Measurements from ENCODE around the gene SPRYD3. TPM values are rescaled to one million over a fixed set of nuclear protein-coding genes. Genes with fewer than 3 reads are reported as not detected.

The SPRYD3 gene
- total and polyA plus RNA-seq, 12 donors, result 20.5 to 63.9 (median 47.4) TPM

DNA sequence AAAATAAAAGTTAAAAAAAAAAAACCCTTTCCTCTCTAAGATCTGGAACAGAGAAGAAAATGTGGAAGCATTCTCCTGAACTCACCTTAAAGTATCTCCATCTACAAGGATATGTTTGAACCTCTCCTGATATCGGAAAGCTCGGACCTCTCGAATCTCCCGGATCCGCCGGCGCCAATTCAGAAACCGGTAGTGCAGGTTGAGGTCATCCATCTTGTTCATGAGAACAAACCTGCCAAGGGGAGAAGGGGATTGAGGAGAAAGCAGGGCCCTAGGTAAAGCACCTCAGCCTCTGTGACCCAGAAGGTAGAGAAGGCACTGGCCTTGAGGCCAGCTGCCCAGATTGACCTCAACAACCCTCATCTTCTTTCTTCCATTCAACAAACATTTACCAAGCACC lies 2.2 kb downstream of the SPRYD3 start:
- Histone ChIP-seq H3K27me3 (no peaks in the 10 kb centered on the region), H3K9me3 (no peaks in the 10 kb centered on the region), H3K4me1 (peaks cover 21 to 63% (median 48%) of the 10 kb centered on the region in 9 donors), H3K27ac (peak overlapping the region in 1 of 10 donors; percentile 48), H3K4me3 (no peak overlapping the region), H3K36me3 (peaks cover 0 to 51% (median 23%) of the 10 kb centered on the region in 9 donors)
- ATAC-seq (no peak), DNase-seq (no peak)
- WGBS, 2 donors, result 95 to 98% methylated on average over 8 of the region's 8 CpGs
- intact Hi-C loops (cut with DNase I), result loop anchor here in 1 of 10 donors (10.0 kb wide), 1 partner anchor 218 kb away; the partner anchor contains the start of genes MYG1 and PFDN5
- TF ChIP-seq, protein P1, sequence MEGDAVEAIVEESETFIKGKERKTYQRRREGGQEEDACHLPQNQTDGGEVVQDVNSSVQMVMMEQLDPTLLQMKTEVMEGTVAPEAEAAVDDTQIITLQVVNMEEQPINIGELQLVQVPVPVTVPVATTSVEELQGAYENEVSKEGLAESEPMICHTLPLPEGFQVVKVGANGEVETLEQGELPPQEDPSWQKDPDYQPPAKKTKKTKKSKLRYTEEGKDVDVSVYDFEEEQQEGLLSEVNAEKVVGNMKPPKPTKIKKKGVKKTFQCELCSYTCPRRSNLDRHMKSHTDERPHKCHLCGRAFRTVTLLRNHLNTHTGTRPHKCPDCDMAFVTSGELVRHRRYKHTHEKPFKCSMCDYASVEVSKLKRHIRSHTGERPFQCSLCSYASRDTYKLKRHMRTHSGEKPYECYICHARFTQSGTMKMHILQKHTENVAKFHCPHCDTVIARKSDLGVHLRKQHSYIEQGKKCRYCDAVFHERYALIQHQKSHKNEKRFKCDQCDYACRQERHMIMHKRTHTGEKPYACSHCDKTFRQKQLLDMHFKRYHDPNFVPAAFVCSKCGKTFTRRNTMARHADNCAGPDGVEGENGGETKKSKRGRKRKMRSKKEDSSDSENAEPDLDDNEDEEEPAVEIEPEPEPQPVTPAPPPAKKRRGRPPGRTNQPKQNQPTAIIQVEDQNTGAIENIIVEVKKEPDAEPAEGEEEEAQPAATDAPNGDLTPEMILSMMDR (IDR thresholded peaks at IDR 0.05), result no peak

DNA sequence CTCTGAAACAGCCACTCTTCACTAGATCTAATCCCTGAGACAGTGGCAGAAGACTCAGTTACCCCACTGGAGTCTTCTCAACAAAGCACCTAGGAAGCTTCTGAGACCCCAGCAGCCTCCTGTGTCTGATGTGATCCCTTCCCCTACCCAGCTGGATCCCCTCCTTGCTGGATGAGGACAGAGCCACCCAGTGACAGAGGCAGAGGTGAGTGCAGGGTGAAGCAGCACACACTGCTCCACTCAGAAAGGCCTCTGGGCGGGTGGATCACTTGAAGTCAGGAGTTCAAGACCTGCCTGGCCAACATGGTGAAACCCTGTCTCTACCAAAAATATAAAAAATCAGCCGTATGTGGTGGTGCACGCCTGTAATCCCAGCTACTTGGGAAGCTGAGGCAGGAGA lies 2.7 kb downstream of the SPRYD3 start:
- WGBS, 2 donors, result 94 to 97% methylated on average over 3 of the region's 3 CpGs
- no peaks in the 10 kb centered on the region for H3K27me3 ChIP-seq
- H3K36me3 ChIP-seq, result peaks cover 0 to 51% (median 23%) of the 10 kb centered on the region in 9 donors
- DNase-seq, result no peak
- TF ChIP-seq, protein P1 (IDR thresholded peaks at IDR 0.05), result no peak
- peaks cover 27 to 69% (median 54%) of the 10 kb centered on the region in 9 donors for H3K4me1 ChIP-seq
- H3K4me3 ChIP-seq, result no peak overlapping the region
- intact Hi-C loops (cut with DNase I), result loop anchor here in 1 of 10 donors (10.0 kb wide), 1 partner anchor 218 kb away; the partner anchor contains the start of genes MYG1 and PFDN5
- H3K9me3 ChIP-seq, result no peaks in the 10 kb centered on the region
- no peak for ATAC-seq
- peak overlapping the region in 2 of 10 donors; percentile 0 to 36 for H3K27ac ChIP-seq

DNA sequence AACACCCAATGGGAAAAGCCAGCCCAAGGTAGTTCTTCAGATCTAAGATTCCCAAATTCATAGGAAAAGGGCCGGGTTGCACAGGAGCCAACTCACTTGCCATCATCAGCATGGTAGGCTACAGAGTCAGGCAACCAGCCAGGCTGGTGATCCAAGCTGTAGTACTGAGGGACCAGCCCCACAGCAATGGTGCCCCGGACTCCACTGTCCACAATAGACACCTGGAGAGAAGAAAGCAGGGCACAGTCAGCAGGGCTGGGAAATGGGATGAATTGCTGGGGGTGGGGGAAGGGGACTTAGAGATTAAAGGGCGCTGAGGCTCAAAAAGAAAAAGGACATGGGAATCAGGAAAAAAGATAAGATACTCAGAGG lies 4.2 kb downstream of the SPRYD3 start:
- intact Hi-C loops (cut with DNase I), result loop anchor here in 1 of 10 donors (10.0 kb wide), 1 partner anchor 220 kb away; the partner anchor contains the start of genes MYG1 and PFDN5
- no peaks in the 10 kb centered on the region for H3K27me3 ChIP-seq
- no peak for ATAC-seq

DNA sequence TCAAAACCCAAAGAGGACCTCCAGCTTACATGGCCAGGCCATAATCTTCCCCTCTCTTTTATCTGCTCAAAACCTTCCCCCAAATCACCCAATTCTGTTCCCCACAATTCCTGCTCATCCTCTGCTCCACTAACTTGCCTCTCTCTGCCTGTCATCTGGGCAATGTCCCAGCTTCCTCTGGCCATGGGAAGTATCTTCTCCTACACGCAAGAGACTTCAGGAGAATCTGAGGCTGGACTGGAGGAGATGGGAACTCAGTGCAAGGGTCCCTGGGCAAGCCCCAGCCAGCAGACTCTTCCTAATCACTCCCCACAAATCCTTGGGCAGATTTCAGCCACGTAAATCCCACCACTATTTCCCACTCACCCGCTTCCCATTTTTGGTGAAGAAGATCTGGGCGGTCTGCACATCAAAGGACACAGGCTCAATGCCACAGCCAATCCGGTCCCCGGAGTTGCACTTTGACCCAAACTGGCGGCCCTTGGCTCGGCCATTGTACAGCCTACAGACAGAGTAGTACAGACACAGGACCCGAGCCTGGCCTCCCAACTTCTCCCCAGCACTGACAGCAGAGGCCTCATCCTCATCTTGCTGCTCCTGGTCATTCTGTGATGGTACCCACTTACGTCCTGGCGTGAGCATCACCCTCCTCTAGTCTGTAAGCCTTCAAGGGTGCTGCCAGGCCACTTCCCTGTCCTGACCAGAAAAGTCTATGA lies 4.7 kb downstream of the SPRYD3 start:
- intact Hi-C loops (cut with DNase I), result loop anchor here in 1 of 10 donors (10.0 kb wide), 1 partner anchor 220 kb away; the partner anchor contains the start of genes MYG1 and PFDN5

More for the DNA sequence above, 4.2 kb downstream of the SPRYD3 start:
- Histone ChIP-seq H3K4me1 (peaks cover 40 to 78% (median 63%) of the 10 kb centered on the region in 9 donors), H3K36me3 (peaks cover 0 to 62% (median 23%) of the 10 kb centered on the region in 9 donors), H3K27ac (peak overlapping the region in 2 of 10 donors; percentile 53 to 57), H3K9me3 (no peaks in the 10 kb centered on the region), H3K4me3 (no peak overlapping the region)
- DNase-seq, result no peak
- TF ChIP-seq, protein P1 (IDR thresholded peaks at IDR 0.05), result no peak
- 94 to 97% methylated on average over 3 of the region's 3 CpGs for WGBS, 2 donors

More for the DNA sequence above, 4.7 kb downstream of the SPRYD3 start:
- TF ChIP-seq, protein P1 (IDR thresholded peaks at IDR 0.05), result no peak
- no peaks in the 10 kb centered on the region for H3K27me3 ChIP-seq
- H3K4me3 ChIP-seq, result no peak overlapping the region
- no peak for ATAC-seq
- H3K36me3 ChIP-seq, result peaks cover 0 to 65% (median 23%) of the 10 kb centered on the region in 9 donors
- H3K27ac ChIP-seq, result peak overlapping the region in 9 of 10 donors; percentile 4 to 65 (median 36)
- DNase-seq, result no peak
- H3K4me1 ChIP-seq, result peaks cover 45 to 80% (median 66%) of the 10 kb centered on the region in 9 donors
- 90 to 93% methylated on average over 11 of the region's 11 CpGs for WGBS, 2 donors
- H3K9me3 ChIP-seq, result no peaks in the 10 kb centered on the region
